ENCODE results near the gene SLC39A3. TPM values are rescaled to one million over a fixed set of nuclear protein-coding genes. Genes with fewer than 3 reads are reported as not detected.

Gene SLC39A3
- total RNA-seq: 10 to 100 TPM; 15.5 to 21.7 (median 17.5) TPM
- 10 to 100 TPM in 1 of 3 donors, 1 to 10 TPM in 2; 7.2 to 35.4 (median 7.4) TPM for polyA plus RNA-seq

- H3K4me1 ChIP-seq: peaks cover 0 to 16% (median 15%) of the 10 kb centered on the region in 4 donors
- H3K36me3 ChIP-seq: peaks cover 0 to 22% (median 13%) of the 10 kb centered on the region in 4 donors
- peaks cover 0 to 3% (median 0%) of the 10 kb centered on the region in 3 donors for H3K27me3 ChIP-seq
- 1% methylated on average over 64 of the region's 64 CpGs for WGBS, 2 donors
- TF ChIP-seq POLR2AphosphoS5 (IDR thresholded peaks at IDR 0.05) (peak in 3 of 4 donors; percentile 55 to 67 (median 64)), EP300 (IDR thresholded peaks at IDR 0.05) (no peak), POLR2A (IDR thresholded peaks at IDR 0.05) (no peak), CTCF (IDR thresholded peaks at IDR 0.05) (peak in 1 of 4 experiments; percentile 39)
- H3K4me3 ChIP-seq: peak within 1 kb of the TSS; percentile 77 to 99 (median 88)
- H3K27ac ChIP-seq: peak within 1 kb of the TSS; percentile 73 to 78 (median 76)
- intact Hi-C loops (cut with DNase I): no loop called here
- DNase-seq: peak; percentile 99
- H3K9me3 ChIP-seq: no peaks in the 10 kb centered on the region
These were observed at the start of gene SLC39A3 for GRCh38 chr19:2739602-2740313. SLC39A3 (minus strand) TSS chr19:2740017; CDS start chr19:2737257, 2,760 bp downstream.

- Histone ChIP-seq H3K36me3 (peaks cover 0 to 19% (median 5%) of the 10 kb centered on the region in 4 donors), H3K27ac (no peak overlapping the region), H3K4me1 (peaks cover 0 to 27% (median 24%) of the 10 kb centered on the region in 4 donors), H3K9me3 (no peaks in the 10 kb centered on the region), H3K27me3 (no peaks in the 10 kb centered on the region), H3K4me3 (no peak overlapping the region)
- DNase-seq: no peak
- WGBS, 2 donors: 89 to 93% methylated on average over 5 of the region's 5 CpGs
- TF ChIP-seq POLR2A (IDR thresholded peaks at IDR 0.05): no peak
- intact Hi-C loops (cut with DNase I): loop anchor here (10.0 kb wide), 1 partner anchor 363 kb away; the partner anchor contains the start of gene TIMM13
These were observed 48.4 kb upstream of the SLC39A3 start for GRCh38 chr19:2788237-2788636.

- no peak for DNase-seq
- H3K9me3 ChIP-seq: no peaks in the 10 kb centered on the region
- peaks cover 0 to 18% (median 5%) of the 10 kb centered on the region in 4 donors for H3K36me3 ChIP-seq
- WGBS, 2 donors: 88 to 90% methylated on average over 8 of the region's 8 CpGs
- no peak overlapping the region for H3K4me3 ChIP-seq
- H3K4me1 ChIP-seq: peaks cover 0 to 32% (median 28%) of the 10 kb centered on the region in 4 donors
- no peaks in the 10 kb centered on the region for H3K27me3 ChIP-seq
- no peak for TF ChIP-seq POLR2AphosphoS5 (IDR thresholded peaks at IDR 0.05)
- TF ChIP-seq CTCF (IDR thresholded peaks at IDR 0.05): no peak
- no peak for TF ChIP-seq POLR2A (IDR thresholded peaks at IDR 0.05)
- no peak for TF ChIP-seq EP300 (IDR thresholded peaks at IDR 0.05)
- no peak overlapping the region for H3K27ac ChIP-seq
- intact Hi-C loops (cut with DNase I): loop anchor here (10.0 kb wide), 1 partner anchor 362 kb away; the partner anchor contains the start of gene TIMM13
These were observed 47.3 kb upstream of the SLC39A3 start for GRCh38 chr19:2787115-2787514.

GRCh38 chr19:2785244-2785997 is 45.6 kb upstream of the SLC39A3 start, which contains the start of gene THOP1:
THOP1 (plus strand) TSS chr19:2785503; CDS start chr19:2785663, 160 bp downstream.
- intact Hi-C loops (cut with DNase I): loop anchor here (10.0 kb wide), 1 partner anchor 361 kb away; the partner anchor contains the start of gene TIMM13
- no peaks in the 10 kb centered on the region for H3K27me3 ChIP-seq
- peak within 1 kb of the TSS; percentile 74 to 86 (median 80) for H3K27ac ChIP-seq
- peak within 1 kb of the TSS; percentile 68 to 99 (median 76) for H3K4me3 ChIP-seq
- 0 to 1% methylated on average over 78 of the region's 78 CpGs for WGBS, 2 donors
- H3K9me3 ChIP-seq: no peaks in the 10 kb centered on the region
- peak; percentile 99 for DNase-seq
- TF ChIP-seq POLR2AphosphoS5 (IDR thresholded peaks at IDR 0.05) (peak; percentile 11 to 74 (median 57)), CTCF (IDR thresholded peaks at IDR 0.05) (no peak), POLR2A (IDR thresholded peaks at IDR 0.05) (no peak), EP300 (IDR thresholded peaks at IDR 0.05) (no peak)
- peaks cover 0 to 3% (median under 1%) of the 10 kb centered on the region in 4 donors for H3K36me3 ChIP-seq
- H3K4me1 ChIP-seq: peaks cover 0 to 49% (median 45%) of the 10 kb centered on the region in 4 donors

Measured in sigmoid colon (tissue), 7 donors.